ENCODE data around the gene LEKR1. TPM values are rescaled to one million over a fixed set of nuclear protein-coding genes. Genes with fewer than 3 reads are reported as not detected.

LEKR1 gene
- polyA plus RNA-seq, 1 experiment = 0.12 TPM

GRCh38 chr3:156975721-156976120 lies 149.6 kb downstream of the LEKR1 start:
- TF ChIP-seq CTCF (IDR thresholded peaks at IDR 0.05; ENCODE audit: insufficient read depth, low read depth, low read length) = no peak
- H3K4me3 ChIP-seq (ENCODE audit: low read depth, low read length) = no peak overlapping the region
- ChIA-PET CTCF (no interaction called here), POLR2A (no interaction called here)
- no peaks in the 10 kb centered on the region for H3K27me3 ChIP-seq (ENCODE audit: control insufficient read depth, insufficient read depth, low read length)
- no peaks in the 10 kb centered on the region for H3K36me3 ChIP-seq (ENCODE audit: control insufficient read depth, insufficient read depth, low read length)
- no peak for DNase-seq (ENCODE audit: low read depth)

- ChIA-PET CTCF (no interaction called here), POLR2A (no interaction called here)
- no peaks in the 10 kb centered on the region for H3K36me3 ChIP-seq (ENCODE audit: control insufficient read depth, insufficient read depth, low read length)
- no peak for TF ChIP-seq CTCF (IDR thresholded peaks at IDR 0.05; ENCODE audit: insufficient read depth, low read depth, low read length)
- H3K27me3 ChIP-seq (ENCODE audit: control insufficient read depth, insufficient read depth, low read length) = no peaks in the 10 kb centered on the region
- H3K4me3 ChIP-seq (ENCODE audit: low read depth, low read length) = no peak overlapping the region
- no peak for DNase-seq (ENCODE audit: low read depth)
These were observed 150.8 kb downstream of the LEKR1 start for GRCh38 chr3:156976933-156977332.

- Histone ChIP-seq H3K4me3 (ENCODE audit: low read depth, low read length) (no peak overlapping the region), H3K27me3 (ENCODE audit: control insufficient read depth, insufficient read depth, low read length) (no peaks in the 10 kb centered on the region), H3K36me3 (ENCODE audit: control insufficient read depth, insufficient read depth, low read length) (no peaks in the 10 kb centered on the region)
- POLR2A ChIA-PET = no interaction called here
- TF ChIP-seq CTCF (IDR thresholded peaks at IDR 0.05; ENCODE audit: insufficient read depth, low read depth, low read length) = no peak
- no peak for DNase-seq (ENCODE audit: low read depth)
- CTCF ChIA-PET = no interaction called here
These were observed 152.4 kb downstream of the LEKR1 start for GRCh38 chr3:156978481-156978961.

- no peak for DNase-seq (ENCODE audit: low read depth)
- CTCF ChIA-PET = no interaction called here
These were observed 154.9 kb downstream of the LEKR1 start for GRCh38 chr3:156981005-156981404.

GRCh38 chr3:156983559-156983958 lies 157.4 kb downstream of the LEKR1 start:
- ChIA-PET POLR2A (no interaction called here), CTCF (no interaction called here)
- no peak for TF ChIP-seq CTCF (IDR thresholded peaks at IDR 0.05; ENCODE audit: insufficient read depth, low read depth, low read length)
- no peaks in the 10 kb centered on the region for H3K27me3 ChIP-seq (ENCODE audit: control insufficient read depth, insufficient read depth, low read length)
- H3K4me3 ChIP-seq (ENCODE audit: low read depth, low read length) = no peak overlapping the region
- no peak for DNase-seq (ENCODE audit: low read depth)
- H3K36me3 ChIP-seq (ENCODE audit: control insufficient read depth, insufficient read depth, low read length) = no peaks in the 10 kb centered on the region

More at GRCh38 chr3:156981005-156981404, 154.9 kb downstream of the LEKR1 start:
- POLR2A ChIA-PET = no interaction called here
- Histone ChIP-seq H3K36me3 (ENCODE audit: control insufficient read depth, insufficient read depth, low read length) (no peaks in the 10 kb centered on the region), H3K27me3 (ENCODE audit: control insufficient read depth, insufficient read depth, low read length) (no peaks in the 10 kb centered on the region), H3K4me3 (ENCODE audit: low read depth, low read length) (no peak overlapping the region)
- no peak for TF ChIP-seq CTCF (IDR thresholded peaks at IDR 0.05; ENCODE audit: insufficient read depth, low read depth, low read length)
